A549 (cell line): ENCODE results near the gene PLXNB2. TPM values are rescaled to one million over a fixed set of nuclear protein-coding genes. Genes with fewer than 3 reads are reported as not detected.

Source experiments
- ATAC-seq, 2 experiments: fragments of 200-7000 bp in 1 of 2; fragments of >200 bp in 1 of 2; cut with Nextera tagmentation in 1 of 2; cut with Tn5 transposase in 1 of 2; 3 replicates each; pipeline versions ENCODE4 v1.8.0 to v1.9.1; 2018 to 2020; ENCODE audit warnings: mild to moderate bottlenecking in 1 of 2, moderate library complexity in 1 of 2
- CTCF ChIA-PET: fragments of 300-600 bp; sonication (Branson Sonifier 250); formaldehyde crosslinking; extraction: SDS; loops from one replicate; lab custom pipeline; 2021; ENCODE audit warnings: antibody characterized with exemption, inconsistent platforms; lab: Yijun Ruan, JAX
- POLR2A ChIA-PET: fragments of 350-600 bp; formaldehyde crosslinking; extraction: SDS; loops from one replicate; lab custom pipeline; 2021; ENCODE audit warnings: antibody characterized with exemption, inconsistent platforms; lab: Yijun Ruan, JAX
- DNase-seq, 2 experiments: peaks; one replicate each; pipeline versions ENCODE4 v3.0.0 to v3.0.0-alpha.2; 2011 to 2016; ENCODE audit warnings: low read depth in 1 of 2, low spot score in 1 of 2
- FAIRE-seq: peaks from 2 replicates; lab custom pipeline; 2011; peaks lifted over from hg19 to GRCh38; lab: Jason Lieb, UNC
- H3K27ac ChIP-seq, 2 experiments: fragments of >200 bp; sonication (Bioruptor Twin); formaldehyde crosslinking; 3 replicates each; pipeline ENCODE4 v1.5.1; 2016 to 2017
- H3K4me1 ChIP-seq: fragments of >200 bp; sonication (Bioruptor Twin); formaldehyde crosslinking; 3 replicates; pipeline ENCODE4 v1.6.1; 2016
- H3K4me2 ChIP-seq: fragments of >200 bp; sonication (Bioruptor Twin); formaldehyde crosslinking; 3 replicates; pipeline ENCODE4 v1.6.1; 2016
- H3K4me3 ChIP-seq: fragments of >200 bp; sonication (Bioruptor Twin); formaldehyde crosslinking; 3 replicates; pipeline ENCODE4 v1.5.1; 2016
- H3K9me3 ChIP-seq: fragments of >200 bp; sonication (Bioruptor Twin); formaldehyde crosslinking; 3 replicates; pipeline ENCODE4 v1.6.1; 2016
- BHLHE40 ChIP-seq: IDR thresholded peaks from 2 replicates; pipeline ENCODE4 v1.6.1; 2012; ENCODE audit warnings: low read depth, low read length, inconsistent platforms
- CHD4 ChIP-seq: fragments of 200-600 bp; sonication (generic); IDR thresholded peaks from 2 replicates; pipeline ENCODE4 v1.6.1; 2016; ENCODE audit warnings: antibody characterized with exemption, mild to moderate bottlenecking, borderline replicate concordance
- CTCF ChIP-seq: fragments of >200 bp; sonication (Bioruptor Twin); formaldehyde crosslinking; IDR thresholded peaks from 3 replicates; pipeline ENCODE4 v1.5.1; 2016
- EP300 ChIP-seq, 2 experiments: fragments of >200 bp; sonication (Bioruptor Twin); formaldehyde crosslinking; IDR thresholded peaks; 2 replicates in 1 of 2; 3 replicates in 1 of 2; pipeline ENCODE4 v1.6.1; 2016 to 2017
- FOSB ChIP-seq: fragments of 250-450 bp; sonication (Bioruptor Pico); IDR thresholded peaks from 2 replicates; pipeline ENCODE4 v1.5.0; 2020; ENCODE audit warnings: mild to moderate bottlenecking, moderate library complexity
- HDAC2 ChIP-seq: fragments of 200-600 bp; sonication (generic); IDR thresholded peaks from 2 replicates; pipeline ENCODE4 v1.6.1; 2016
- HEYL ChIP-seq: fragments of 250-450 bp; sonication (Bioruptor Pico); IDR thresholded peaks from 2 replicates; pipeline ENCODE4 v1.8.0; 2021; ENCODE audit warnings: mild to moderate bottlenecking, moderate library complexity
- HOXB13 ChIP-seq: fragments of 250-450 bp; sonication (Bioruptor Pico); IDR thresholded peaks from 2 replicates; pipeline ENCODE4 v1.5.0; 2020; ENCODE audit warnings: low read depth, mild to moderate bottlenecking, moderate library complexity
- JUN ChIP-seq, 2 experiments: fragments of >200 bp; sonication (Bioruptor Twin); formaldehyde crosslinking; IDR thresholded peaks; 2 replicates in 1 of 2; 3 replicates in 1 of 2; pipeline ENCODE4 v1.6.1; 2016 to 2017
- KDM1A ChIP-seq: fragments of 200-600 bp; sonication (generic); IDR thresholded peaks from 2 replicates; pipeline ENCODE4 v1.6.1; 2016; ENCODE audit warnings: low read depth, mild to moderate bottlenecking
- KDM5A ChIP-seq: fragments of 200-600 bp; sonication (generic); IDR thresholded peaks from 2 replicates; pipeline ENCODE4 v1.6.1; 2016; ENCODE audit warnings: antibody characterized with exemption, mild to moderate bottlenecking
- NFE2L2 ChIP-seq: fragments of 150-350 bp; conservative IDR thresholded peaks from 2 replicates; pipeline ENCODE4 v1.6.1; 2014; ENCODE audit warnings: low read length
- POLR2A ChIP-seq: IDR thresholded peaks from 2 replicates; pipeline ENCODE4 v1.6.1; 2012; ENCODE audit warnings: mild to moderate bottlenecking, low read length
- RAD21 ChIP-seq, 2 experiments: fragments of >200 bp in 1 of 2; sonication (Bioruptor Twin) in 1 of 2; formaldehyde crosslinking in 1 of 2; IDR thresholded peaks in 1 of 2; conservative IDR thresholded peaks in 1 of 2; 2 replicates in 1 of 2; 3 replicates in 1 of 2; pipeline ENCODE4 v1.6.1; 2012 to 2018; ENCODE audit warnings: inconsistent platforms in 1 of 2
- RARB ChIP-seq: fragments of 250-450 bp; sonication (Bioruptor Pico); IDR thresholded peaks from 2 replicates; pipeline ENCODE4 v1.8.0; 2021; ENCODE audit warnings: mild to moderate bottlenecking, moderate library complexity
- RNF2 ChIP-seq: fragments of 200-600 bp; sonication (generic); IDR thresholded peaks from 2 replicates; pipeline ENCODE4 v1.6.1; 2016; ENCODE audit warnings: low read depth, mild to moderate bottlenecking, antibody characterized with exemption, moderate library complexity, borderline replicate concordance
- SMC3 ChIP-seq: fragments of >200 bp; sonication (Bioruptor Twin); formaldehyde crosslinking; IDR thresholded peaks from 3 replicates; pipeline ENCODE4 v1.6.1; 2018; ENCODE audit warnings: inconsistent platforms
- TFCP2L1 ChIP-seq: fragments of 250-450 bp; sonication (Bioruptor Pico); IDR thresholded peaks from 2 replicates; pipeline ENCODE4 v1.5.0; 2021; ENCODE audit warnings: mild to moderate bottlenecking
- ZFP36 ChIP-seq: fragments of 450-650 bp; IDR thresholded peaks from 2 replicates; pipeline ENCODE4 v1.6.1; 2014; ENCODE audit warnings: borderline replicate concordance; ENCODE audit not compliant: partially characterized antibody
- ZSCAN20 ChIP-seq: fragments of 250-450 bp; sonication (Bioruptor Pico); IDR thresholded peaks from 2 replicates; pipeline ENCODE4 v1.8.0; 2022; ENCODE audit warnings: mild to moderate bottlenecking, moderate library complexity
- WGBS: methylation state at CpG from one replicate; pipeline ENCODE4 v1.1.6; 2017; ENCODE audit errors: missing lambda C conversion rate; 5-methylcytosine and 5-hydroxymethylcytosine counted together
- polyA plus RNA-seq, 4 experiments: library from polyadenylated mRNA; depleted of rRNA in 3 of 4; stranded (reverse); fragments of >200 nt; fragmentation: RNase III in 1 of 4; extraction: RNeasy Plus Mini Kit Qiagen cat#74134 plus additional on column Dnase treatment in 1 of 4; gene quantifications; 2 replicates in 3 of 4; 3 replicates in 1 of 4; pipeline ENCODE4 v1.2.3, GENCODE V29; 2011 to 2017
- TF ChIP-seq, protein P1 (sequence below): IDR thresholded peaks from 2 replicates; pipeline ENCODE4 v1.6.1; 2012
- TF ChIP-seq, protein P2 (sequence below): fragments of 200-600 bp; sonication (generic); IDR thresholded peaks from 2 replicates; pipeline ENCODE4 v1.6.1; 2016; ENCODE audit warnings: antibody characterized with exemption, mild to moderate bottlenecking, moderate library complexity

Gene PLXNB2
- polyA plus RNA-seq, 2 of the 4 experiments (the other 2 are of a cell fraction): 24.6 to 64.4 TPM

DNA sequence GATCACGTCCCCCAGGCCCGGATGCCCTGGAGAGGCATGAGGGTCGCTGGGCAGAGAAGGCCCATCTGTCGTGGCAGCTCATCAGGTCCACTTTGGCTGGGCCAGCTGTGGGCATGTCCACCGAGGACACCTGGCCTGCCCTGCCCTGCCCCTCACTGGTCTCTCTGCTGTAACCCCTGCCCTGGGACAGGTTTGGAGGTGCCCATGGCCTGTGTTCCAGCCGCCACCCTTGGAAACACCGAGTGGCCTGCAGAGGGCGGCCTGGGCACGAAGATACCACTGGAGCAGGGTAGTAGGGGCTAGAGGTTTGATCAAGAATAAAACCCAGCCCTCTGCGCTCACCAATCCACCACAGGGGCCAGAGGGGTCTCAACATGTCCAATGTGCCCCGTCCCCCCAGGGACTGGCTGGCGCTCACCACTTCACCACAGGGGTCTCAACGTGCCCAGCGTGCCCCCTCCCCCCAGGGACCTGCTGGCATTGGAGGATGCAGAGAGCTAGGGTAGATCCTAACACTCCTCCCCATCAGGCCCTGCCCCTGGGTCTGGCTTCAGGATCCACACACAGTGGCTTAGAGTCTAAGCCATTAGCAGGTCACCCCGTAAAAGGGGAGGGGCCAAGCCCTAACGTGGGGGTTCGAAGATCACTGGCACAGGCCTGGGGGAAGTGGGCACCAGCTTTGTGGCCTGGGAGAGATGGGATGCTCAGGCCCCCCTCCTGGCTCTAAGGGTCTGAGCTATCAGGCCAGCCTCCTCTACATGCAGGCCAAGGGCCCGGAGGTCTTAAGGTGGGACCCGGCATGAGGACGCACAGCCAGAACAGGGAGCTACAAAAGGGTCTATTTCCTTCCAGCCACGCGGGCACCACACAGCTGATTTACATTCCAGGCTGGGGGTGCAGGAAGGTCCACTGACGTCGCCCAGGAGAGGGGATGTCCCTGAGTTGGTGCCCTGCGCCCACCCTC is 55.1 kb downstream of the PLXNB2 start:
- Histone ChIP-seq H3K27ac (peak overlapping the region in 1 of 2 experiments; percentile 3; a peak in 1 of 6 replicates), H3K4me3 (no peak overlapping the region), H3K4me2 (no peak overlapping the region), H3K4me1 (peaks cover 12% of the 10 kb centered on the region; the same call in 2 of the 3 replicates), H3K9me3 (no peaks in the 10 kb centered on the region)
- 56% methylated on average over 11 of the region's 25 CpGs for WGBS
- FAIRE-seq (no peak), ATAC-seq (peak; percentile 72 to 87), DNase-seq (peak in 1 of 2 experiments; percentile 67)
- POLR2A ChIA-PET: interaction anchor here (0.6 kb wide), 1 partner anchor 368 kb away, joined by 3 read pairs; no protein-coding TSS in a partner anchor
- no peak for TF ChIP-seq KDM1A
- TF ChIP-seq SMC3: peak; percentile 70
- TF ChIP-seq CHD4: no peak
- peak; percentile 57 for TF ChIP-seq CTCF
- no peak for TF ChIP-seq HOXB13
- TF ChIP-seq BHLHE40: no peak
- peak; percentile 77 to 86 for TF ChIP-seq RAD21 (conservative IDR thresholded peaks at IDR 0.05 in 1 of 2, IDR thresholded peaks at IDR 0.05 in 1 of 2)
- TF ChIP-seq, protein P1, sequence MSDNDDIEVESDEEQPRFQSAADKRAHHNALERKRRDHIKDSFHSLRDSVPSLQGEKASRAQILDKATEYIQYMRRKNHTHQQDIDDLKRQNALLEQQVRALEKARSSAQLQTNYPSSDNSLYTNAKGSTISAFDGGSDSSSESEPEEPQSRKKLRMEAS: no peak
- CTCF ChIA-PET: interaction anchor here (0.6 to 5.6 kb wide), 37 partner anchors 9 to 251 kb away, joined by 3 to 74 read pairs (median 4); partner anchors contain the start of genes DENND6B, MAPK12 and PLXNB2

- ATAC-seq (peak in 1 of 2 experiments; percentile 1; a peak in 2 of 6 replicates), FAIRE-seq (no peak), DNase-seq (no peak)
- H3K4me1 ChIP-seq: peaks cover 12% of the 10 kb centered on the region; the same call in 2 of the 3 replicates
- WGBS: 61% methylated on average over 21 of the region's 36 CpGs
- no peaks in the 10 kb centered on the region for H3K9me3 ChIP-seq
- H3K27ac ChIP-seq: peak overlapping the region; percentile 76 to 93
- peak overlapping the region; percentile 53 for H3K4me3 ChIP-seq
- peak overlapping the region; percentile 77 for H3K4me2 ChIP-seq
- ChIA-PET CTCF (interaction anchor here (0.6 to 5.6 kb wide), 22 partner anchors 9 to 252 kb away, joined by 3 to 74 read pairs (median 4); partner anchors contain the start of genes DENND6B and MAPK12), POLR2A (interaction anchor here (1.0 to 1.5 kb wide), 3 partner anchors 9 to 16 kb away, joined by 3 to 4 read pairs (median 4); no protein-coding TSS in a partner anchor)
- TF ChIP-seq EP300 (IDR thresholded peaks at IDR 0.05): no peak
These were observed 55.9 kb downstream of the PLXNB2 start for GRCh38 chr22:50251477-50252081.

DNA sequence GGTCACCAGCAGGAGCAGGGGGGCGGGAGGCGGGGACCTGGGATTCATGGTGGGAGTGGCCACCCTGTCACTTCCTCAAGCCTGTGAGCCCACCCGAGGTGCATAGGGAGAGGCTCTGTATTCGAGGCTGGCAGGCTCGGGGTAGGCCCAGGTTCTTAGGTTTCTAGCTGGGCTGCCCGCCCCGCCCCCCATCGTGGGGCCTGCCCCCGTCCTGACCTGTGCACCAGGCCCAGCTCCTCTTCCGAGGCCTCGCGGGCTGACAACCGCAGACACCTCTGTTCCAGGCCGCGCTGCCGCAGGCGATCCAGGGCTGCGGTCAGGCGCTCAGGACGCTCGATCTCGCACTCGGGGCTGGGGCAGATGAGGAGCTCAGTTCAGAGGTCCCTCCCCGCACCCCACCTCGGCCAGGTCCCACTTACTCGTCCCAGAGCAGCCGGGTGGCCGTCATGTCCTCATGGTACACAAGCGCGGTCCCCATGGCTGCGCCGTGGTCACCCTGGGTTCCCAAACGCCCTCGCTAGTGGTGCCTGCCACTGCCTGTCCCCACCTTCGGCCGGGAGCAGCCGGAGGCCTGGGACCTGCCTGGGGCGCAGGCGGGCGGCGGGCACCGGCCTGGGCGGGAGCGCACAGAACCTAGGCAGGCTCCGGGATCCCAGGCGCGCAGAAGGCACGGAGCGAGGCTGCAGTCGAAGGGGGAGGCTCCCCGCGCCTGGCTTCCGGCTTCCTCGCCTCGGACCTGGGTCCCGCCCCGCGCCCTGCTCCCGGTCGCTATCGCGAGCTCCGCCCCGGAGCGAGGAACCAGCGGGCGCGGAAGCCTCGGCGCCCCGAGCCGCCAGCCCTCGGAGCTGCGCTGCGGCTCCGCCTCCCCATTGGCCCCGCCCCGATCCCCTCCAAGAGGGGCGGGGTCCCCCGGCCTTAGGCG is 56.6 kb downstream of the PLXNB2 start, which contains the start of gene HDAC10:
Gene HDAC10 (minus strand): TSS at position 711 of the 922 bp plus-strand sequence. CDS start 233 bp downstream, at position 478.
- ChIA-PET POLR2A (interaction anchor here (1.0 to 1.5 kb wide), 3 partner anchors 10 to 17 kb away, joined by 3 to 4 read pairs (median 4); no protein-coding TSS in a partner anchor), CTCF (interaction anchor here (0.8 to 5.6 kb wide), 18 partner anchors 8 to 253 kb away, joined by 3 to 74 read pairs (median 4); partner anchors contain the start of genes DENND6B and MAPK12)
- H3K4me2 ChIP-seq: peak within 1 kb of the TSS; percentile 77
- no peak for FAIRE-seq
- peak in 1 of 2 experiments; percentile 43 for DNase-seq
- peak within 1 kb of the TSS; percentile 76 to 93 for H3K27ac ChIP-seq
- H3K4me3 ChIP-seq: peak within 1 kb of the TSS; percentile 53
- no peaks in the 10 kb centered on the region for H3K9me3 ChIP-seq
- peak; percentile 46 to 71 for ATAC-seq
- H3K4me1 ChIP-seq: peaks cover 17% of the 10 kb centered on the region; the same call in 2 of the 3 replicates
- WGBS: no CpG with 5 or more reads among the region's 81 CpGs
- TF ChIP-seq HEYL (no peak), RARB (CRISPR knock-in tag) (no peak), SMC3 (no peak), TFCP2L1 (CRISPR knock-in tag) (no peak), RAD21 (conservative IDR thresholded peaks at IDR 0.05 in 1 of 2, IDR thresholded peaks at IDR 0.05 in 1 of 2) (no peak), JUN (IDR thresholded peaks at IDR 0.05) (peak in 1 of 2 experiments; percentile 44; a peak in 1 of 5 replicates), ZFP36 (no peak), ZSCAN20 (CRISPR knock-in tag) (no peak), HDAC2 (no peak), KDM5A (no peak), POLR2A (no peak; the same call in 1 of the 2 replicates), FOSB (no peak), NFE2L2 (no peak), RNF2 (no peak)
- TF ChIP-seq, protein P2, sequence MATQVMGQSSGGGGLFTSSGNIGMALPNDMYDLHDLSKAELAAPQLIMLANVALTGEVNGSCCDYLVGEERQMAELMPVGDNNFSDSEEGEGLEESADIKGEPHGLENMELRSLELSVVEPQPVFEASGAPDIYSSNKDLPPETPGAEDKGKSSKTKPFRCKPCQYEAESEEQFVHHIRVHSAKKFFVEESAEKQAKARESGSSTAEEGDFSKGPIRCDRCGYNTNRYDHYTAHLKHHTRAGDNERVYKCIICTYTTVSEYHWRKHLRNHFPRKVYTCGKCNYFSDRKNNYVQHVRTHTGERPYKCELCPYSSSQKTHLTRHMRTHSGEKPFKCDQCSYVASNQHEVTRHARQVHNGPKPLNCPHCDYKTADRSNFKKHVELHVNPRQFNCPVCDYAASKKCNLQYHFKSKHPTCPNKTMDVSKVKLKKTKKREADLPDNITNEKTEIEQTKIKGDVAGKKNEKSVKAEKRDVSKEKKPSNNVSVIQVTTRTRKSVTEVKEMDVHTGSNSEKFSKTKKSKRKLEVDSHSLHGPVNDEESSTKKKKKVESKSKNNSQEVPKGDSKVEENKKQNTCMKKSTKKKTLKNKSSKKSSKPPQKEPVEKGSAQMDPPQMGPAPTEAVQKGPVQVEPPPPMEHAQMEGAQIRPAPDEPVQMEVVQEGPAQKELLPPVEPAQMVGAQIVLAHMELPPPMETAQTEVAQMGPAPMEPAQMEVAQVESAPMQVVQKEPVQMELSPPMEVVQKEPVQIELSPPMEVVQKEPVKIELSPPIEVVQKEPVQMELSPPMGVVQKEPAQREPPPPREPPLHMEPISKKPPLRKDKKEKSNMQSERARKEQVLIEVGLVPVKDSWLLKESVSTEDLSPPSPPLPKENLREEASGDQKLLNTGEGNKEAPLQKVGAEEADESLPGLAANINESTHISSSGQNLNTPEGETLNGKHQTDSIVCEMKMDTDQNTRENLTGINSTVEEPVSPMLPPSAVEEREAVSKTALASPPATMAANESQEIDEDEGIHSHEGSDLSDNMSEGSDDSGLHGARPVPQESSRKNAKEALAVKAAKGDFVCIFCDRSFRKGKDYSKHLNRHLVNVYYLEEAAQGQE: peak; percentile 56
